A673 (cell line): Measurements from ENCODE around the gene TOP3B.

Source experiments
- EZH2 ChIP-seq: fragments of 200-600 bp; sonication (generic); IDR thresholded peaks from 2 replicates; pipeline ENCODE4 v1.6.1; 2017; ENCODE audit warnings: borderline replicate concordance, low read depth, mild to moderate bottlenecking, mixed read lengths, antibody characterized with exemption, low read length; ENCODE audit not compliant: poor library complexity, severe bottlenecking
- TF ChIP-seq, protein P1 (sequence below): fragments of 300-800, 200-600 bp; sonication (generic); conservative IDR thresholded peaks from 2 replicates; pipeline ENCODE4 v1.5.1; 2017; ENCODE audit warnings: low read depth, mild to moderate bottlenecking, antibody characterized with exemption, low read length, moderate library complexity, mixed read lengths

DNA sequence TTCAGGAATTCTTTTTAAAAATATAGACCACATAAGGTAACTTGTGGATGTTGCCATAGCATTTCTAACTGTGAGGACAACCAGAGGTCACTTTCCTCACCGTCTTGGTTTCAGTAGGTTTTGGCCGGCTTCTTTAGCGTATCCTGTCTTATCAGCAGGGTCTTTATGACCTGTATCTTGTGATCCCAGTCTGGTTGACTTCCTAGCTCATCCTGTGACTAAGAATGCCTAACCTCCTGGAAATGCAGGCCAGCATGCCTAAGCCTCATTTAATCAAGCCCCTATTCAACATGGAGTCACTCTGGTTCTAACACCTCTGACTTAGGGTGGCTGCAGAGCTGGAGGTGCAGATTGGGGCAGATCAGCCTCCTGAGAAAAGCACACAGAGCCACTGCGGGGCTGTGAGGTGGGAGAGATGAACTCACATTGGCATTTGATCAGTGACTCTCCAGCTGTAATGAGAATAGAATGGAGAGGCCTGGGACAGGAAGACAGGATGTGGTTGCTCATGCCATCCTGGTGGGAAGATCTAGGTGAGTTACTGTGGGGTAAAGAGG lies 41.1 kb upstream of the TOP3B start:
- TF ChIP-seq, protein P1, sequence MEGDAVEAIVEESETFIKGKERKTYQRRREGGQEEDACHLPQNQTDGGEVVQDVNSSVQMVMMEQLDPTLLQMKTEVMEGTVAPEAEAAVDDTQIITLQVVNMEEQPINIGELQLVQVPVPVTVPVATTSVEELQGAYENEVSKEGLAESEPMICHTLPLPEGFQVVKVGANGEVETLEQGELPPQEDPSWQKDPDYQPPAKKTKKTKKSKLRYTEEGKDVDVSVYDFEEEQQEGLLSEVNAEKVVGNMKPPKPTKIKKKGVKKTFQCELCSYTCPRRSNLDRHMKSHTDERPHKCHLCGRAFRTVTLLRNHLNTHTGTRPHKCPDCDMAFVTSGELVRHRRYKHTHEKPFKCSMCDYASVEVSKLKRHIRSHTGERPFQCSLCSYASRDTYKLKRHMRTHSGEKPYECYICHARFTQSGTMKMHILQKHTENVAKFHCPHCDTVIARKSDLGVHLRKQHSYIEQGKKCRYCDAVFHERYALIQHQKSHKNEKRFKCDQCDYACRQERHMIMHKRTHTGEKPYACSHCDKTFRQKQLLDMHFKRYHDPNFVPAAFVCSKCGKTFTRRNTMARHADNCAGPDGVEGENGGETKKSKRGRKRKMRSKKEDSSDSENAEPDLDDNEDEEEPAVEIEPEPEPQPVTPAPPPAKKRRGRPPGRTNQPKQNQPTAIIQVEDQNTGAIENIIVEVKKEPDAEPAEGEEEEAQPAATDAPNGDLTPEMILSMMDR: no peak
- TF ChIP-seq EZH2: no peak
